ENCODE data around the gene MRPL24. TPM values are rescaled to one million over a fixed set of nuclear protein-coding genes. Genes with fewer than 3 reads are reported as not detected.

The MRPL24 gene
- total and polyA plus RNA-seq, 2 of the 4 experiments (the other 2 are of a cell fraction), result 68.8 to 99.5 TPM

GRCh38 chr1:156696755-156697154, 44.1 kb downstream of the MRPL24 start:
- Histone ChIP-seq H3K56ac (ENCODE audit: extremely low read depth, insufficient read depth, low read length) (no peak overlapping the region), H3K9me3 (ENCODE audit: control insufficient read depth, insufficient read depth, low read length) (no peaks in the 10 kb centered on the region), H2BK15ac (ENCODE audit: low read depth, low read length) (no peak overlapping the region), H3K9ac (ENCODE audit: low read depth, low read length) (no peak overlapping the region), H2BK5ac (ENCODE audit: low read depth, low read length, poor library complexity, severe bottlenecking) (no peak overlapping the region), H3K4me2 (ENCODE audit: low read depth, low read length) (no peak overlapping the region), H3K36me3 (ENCODE audit: control insufficient read depth, insufficient read depth, low read length) (no peaks in the 10 kb centered on the region), H2AFZ (replicated peaks; ENCODE audit: low read length, poor library complexity) (no peak overlapping the region), H2AK5ac (ENCODE audit: low read depth, low read length) (no peak overlapping the region), H3K9me1 (ENCODE audit: insufficient read depth, low read length) (no peaks in the 10 kb centered on the region), H4K8ac (ENCODE audit: low read depth in 2 of 2, low read length in 2 of 2) (no peak overlapping the region), H3K79me1 (ENCODE audit: low read depth in 1 of 2, low read length in 2 of 2) (no peaks in the 10 kb centered on the region), H4K5ac (ENCODE audit: low read depth, low read length) (no peak overlapping the region), H3K4me1 (ENCODE audit: control insufficient read depth, insufficient read depth, low read length) (peaks cover 1% of the 10 kb centered on the region; the same call in 1 of the 2 replicates), H2BK120ac (ENCODE audit: low read depth, low read length) (no peak overlapping the region), H3K4me3 (ENCODE audit: insufficient read depth, low read depth, low read length) (no peak overlapping the region), H2AK9ac (replicated peaks; ENCODE audit: low read depth, low read length, poor library complexity) (no peak overlapping the region), H3K27ac (ENCODE audit: insufficient read depth, low read length) (no peak overlapping the region), H3K4ac (ENCODE audit: low read depth, low read length) (no peak overlapping the region), H4K20me1 (ENCODE audit: insufficient read depth, low read length) (no peaks in the 10 kb centered on the region), H3K27me3 (ENCODE audit: control insufficient read depth, insufficient read depth, low read length) (peaks cover 2% of the 10 kb centered on the region; the same call in 1 of the 2 replicates), H3K14ac (replicated peaks; ENCODE audit: low read depth, low read length) (no peak overlapping the region), H3K18ac (ENCODE audit: low read depth, low read length) (no peak overlapping the region), H3K23ac (ENCODE audit: low read depth, low read length) (no peak overlapping the region), H2BK20ac (ENCODE audit: low read depth, low read length) (no peak overlapping the region), H4K91ac (ENCODE audit: insufficient read depth, low read depth, low read length) (no peak overlapping the region)
- 93% methylated on average over 4 of the region's 8 CpGs; no CpG with 5 or more reads in 1 of the 2 experiments for WGBS, 2 experiments (ENCODE audit: extremely low coverage in 2 of 2, insufficient read length in 1 of 2)
- DNase-seq (no peak), ATAC-seq (ENCODE audit: low read depth) (no peak)
- TF ChIP-seq RFX5 (IDR thresholded peaks at IDR 0.05; ENCODE audit: low read depth, low read length) (no peak), BHLHE40 (IDR thresholded peaks at IDR 0.05; ENCODE audit: low read depth, low read length) (no peak), RCOR1 (IDR thresholded peaks at IDR 0.05; ENCODE audit: insufficient replicate concordance, low read length) (no peak), CTCF (conservative IDR thresholded peaks at IDR 0.05; ENCODE audit: low read depth, low read length) (no peak), NFE2L2 (IDR thresholded peaks at IDR 0.05; ENCODE audit: low read depth, low read length) (no peak)
- in situ Hi-C loops (cut with MboI; ENCODE audit: low sequenced_read_pairs) (loop anchor here (10.0 kb wide), 1 partner anchor 188 kb away; no protein-coding TSS in a partner anchor), dilution Hi-C loops (cut with HindIII; ENCODE audit: low sequenced_read_pairs, unreplicated experiment) (no loop called here), intact Hi-C loops (cut with micrococcal nuclease) (no loop called here)
- POLR2A ChIA-PET (ENCODE audit: unreplicated experiment), result no interaction called here
- no TSS peak for BruUV-seq (replicated peaks)
- CTCF ChIA-PET, result no interaction called here

All from IMR-90 (cell line).